Measurements from ENCODE around the gene LRRIQ4.

Gene LRRIQ4

GRCh38 chr3:169811631-169812331 is 889 bp upstream of the LRRIQ4 start:
- DNase-seq: peak; percentile 6

- no peak for DNase-seq
Observed at GRCh38 chr3:169813278-169813677, 608 bp downstream of the LRRIQ4 start.

- DNase-seq: peak; percentile 81
Observed at GRCh38 chr3:169813757-169814517, 1.3 kb downstream of the LRRIQ4 start.

GRCh38 chr3:169815590-169816150 is 3.0 kb downstream of the LRRIQ4 start:
- no peak for DNase-seq

GRCh38 chr3:169818316-169818715 is 5.6 kb downstream of the LRRIQ4 start:
- DNase-seq: no peak

GRCh38 chr3:169822091-169822490 is 9.4 kb downstream of the LRRIQ4 start:
- DNase-seq: no peak

GRCh38 chr3:169822540-169822939 is 9.9 kb downstream of the LRRIQ4 start:
- DNase-seq: no peak

GRCh38 chr3:169822983-169823382 is 10.3 kb downstream of the LRRIQ4 start:
- no peak for DNase-seq

- no peak for DNase-seq
Observed at GRCh38 chr3:169825316-169825715, 12.6 kb downstream of the LRRIQ4 start.

- DNase-seq: no peak
Observed at GRCh38 chr3:169827712-169828111, 15.0 kb downstream of the LRRIQ4 start.

GRCh38 chr3:169835533-169835932 is 22.9 kb downstream of the LRRIQ4 start:
- no peak for DNase-seq

GRCh38 chr3:169836078-169836941 is 23.6 kb downstream of the LRRIQ4 start:
- no peak for DNase-seq

GRCh38 chr3:169836942-169837275 is 24.2 kb downstream of the LRRIQ4 start:
- DNase-seq: no peak

- no peak for DNase-seq
Observed at GRCh38 chr3:169838511-169839030, 25.9 kb downstream of the LRRIQ4 start.

- no peak for DNase-seq
Observed at GRCh38 chr3:169841171-169841570, 28.5 kb downstream of the LRRIQ4 start.

- DNase-seq: no peak
Observed at GRCh38 chr3:169842960-169843359, 30.3 kb downstream of the LRRIQ4 start.

GRCh38 chr3:169846458-169847193 is 34.0 kb downstream of the LRRIQ4 start:
- DNase-seq: no peak

- DNase-seq: no peak
Observed at GRCh38 chr3:169847896-169848295, 35.2 kb downstream of the LRRIQ4 start.

- DNase-seq: no peak
Observed at GRCh38 chr3:169848741-169849140, 36.1 kb downstream of the LRRIQ4 start.

GRCh38 chr3:169850618-169851017 is 37.9 kb downstream of the LRRIQ4 start:
- DNase-seq: no peak

- no peak for DNase-seq
Observed at GRCh38 chr3:169855514-169855913, 42.8 kb downstream of the LRRIQ4 start.

- DNase-seq: no peak
Observed at GRCh38 chr3:169857811-169858210, 45.1 kb downstream of the LRRIQ4 start.
